Body of pancreas (tissue), 4 donors: ENCODE data around the gene MID1. TPM values are rescaled to one million over a fixed set of nuclear protein-coding genes. Genes with fewer than 3 reads are reported as not detected.

ENCODE experiments used
- ATAC-seq: fragments of 150-250 bp; one replicate; pipeline ENCODE4 v1.9.1; 2016
- DNase-seq, 4 donors: peaks; one replicate each; pipeline ENCODE4 v3.0.0-alpha.2; 2019
- H3K27ac ChIP-seq, 4 donors: fragments of 200-600 bp; sonication (generic); 1 replicate in 3 of 4; 2 replicates in 1 of 4; pipeline versions ENCODE4 v1.5.1 to v1.6.1; 2016 to 2019; ENCODE audit warnings: mild to moderate bottlenecking in 1 of 4, mixed read lengths in 1 of 4, moderate library complexity in 1 of 4
- H3K27me3 ChIP-seq, 2 donors: fragments of 200-600 bp; sonication (generic); one replicate each; pipeline ENCODE4 v1.6.0; 2016; ENCODE audit warnings: mild to moderate bottlenecking in 1 of 2
- H3K36me3 ChIP-seq, 2 donors: fragments of 200-600 bp; sonication (generic); replicated peaks in 1 of 2; 2 replicates each; pipeline ENCODE4 v1.5.1; 2016; ENCODE audit warnings: low read depth in 2 of 2; ENCODE audit not compliant: insufficient read depth in 1 of 2
- H3K4me1 ChIP-seq: fragments of 200-600 bp; sonication (generic); one replicate; pipeline ENCODE4 v1.6.0; 2016
- H3K4me3 ChIP-seq, 2 donors: fragments of 200-600 bp; sonication (generic); 1 replicate in 1 of 2; 2 replicates in 1 of 2; pipeline ENCODE4 v1.5.1; 2016 to 2019
- H3K9me3 ChIP-seq, 3 donors: fragments of 200-600 bp; sonication (generic); 1 replicate in 2 of 3; 2 replicates in 1 of 3; pipeline ENCODE4 v1.5.1; 2016
- CTCF ChIP-seq, 7 experiments: fragments of 450-650 bp in 4 of 7; fragments of 200-600 bp in 3 of 7; sonication (generic) in 3 of 7; IDR thresholded peaks; one replicate each; pipeline ENCODE4 v1.5.1; 2016 to 2019; ENCODE audit warnings: antibody characterized with exemption in 7 of 7
- POLR2A ChIP-seq, 3 donors: fragments of 450-650 bp; IDR thresholded peaks; one replicate each; pipeline ENCODE4 v1.6.1; 2016; ENCODE audit warnings: antibody characterized with exemption in 3 of 3, mild to moderate bottlenecking in 2 of 3
- WGBS, 2 donors: methylation state at CpG; one replicate each; pipeline ENCODE4 v1.1.5; 2017; 5-methylcytosine and 5-hydroxymethylcytosine counted together
- intact Hi-C: fragments of 100-400 bp; cut with DNase I; formaldehyde crosslinking; loops from one replicate; pipeline ENCODE4 v1.15.1; 2023
- total RNA-seq, 2 donors: library from RNA; depleted of rRNA; stranded (reverse); fragments of >200 nt; gene quantifications; one replicate each; pipeline ENCODE4 v1.1.0, GENCODE V29; 2016

The MID1 gene
- total RNA-seq, 2 donors from 2014 or later: 4.9 to 7.3 TPM

GRCh38 chrX:10477525-10477924 lies 142.9 kb downstream of the MID1 start:
- no peak overlapping the region for H3K27ac ChIP-seq
- intact Hi-C loops: no loop called here
- 75 to 77% methylated on average over 3 of the region's 3 CpGs for WGBS, 2 donors

GRCh38 chrX:10474913-10475568 lies 145.3 kb downstream of the MID1 start:
- Histone ChIP-seq H3K27me3 (no peaks in the 10 kb centered on the region), H3K4me3 (no peak overlapping the region), H3K4me1 (no peaks in the 10 kb centered on the region), H3K36me3 (no peaks in the 10 kb centered on the region), H3K9me3 (no peaks in the 10 kb centered on the region), H3K27ac (no peak overlapping the region)
- ATAC-seq: no peak
- DNase-seq: no peak
- TF ChIP-seq POLR2A (IDR thresholded peaks at IDR 0.05): no peak
- intact Hi-C loops: no loop called here
- WGBS, 2 donors: 70 to 73% methylated on average over 6 of the region's 6 CpGs

More at GRCh38 chrX:10477525-10477924, 142.9 kb downstream of the MID1 start:
- TF ChIP-seq CTCF (IDR thresholded peaks at IDR 0.05) (no peak), POLR2A (IDR thresholded peaks at IDR 0.05) (no peak)
- Histone ChIP-seq H3K4me1 (peaks cover 2% of the 10 kb centered on the region), H3K36me3 (no peaks in the 10 kb centered on the region), H3K4me3 (no peak overlapping the region), H3K9me3 (no peaks in the 10 kb centered on the region), H3K27me3 (no peaks in the 10 kb centered on the region)
- ATAC-seq (no peak), DNase-seq (no peak)

DNA sequence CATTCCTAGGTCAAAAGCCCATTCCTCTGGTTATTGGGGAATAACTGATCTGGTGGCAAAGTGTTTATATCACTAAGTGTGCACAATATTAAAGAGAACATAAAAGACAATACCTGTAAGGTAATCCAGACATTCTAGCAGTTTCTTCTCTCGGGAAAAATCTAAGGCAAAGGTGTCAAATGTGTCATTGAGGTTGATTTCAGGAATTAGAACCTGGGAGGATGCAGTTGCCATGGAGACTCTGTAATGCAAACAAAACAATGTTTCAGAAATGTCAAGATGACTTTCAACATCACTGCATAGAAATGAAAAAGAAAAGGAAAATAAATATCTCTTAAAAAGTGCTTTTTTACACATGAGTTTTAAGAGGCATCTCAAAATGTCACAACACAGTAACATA lies 145.9 kb downstream of the MID1 start:
- Histone ChIP-seq H3K27me3 (no peaks in the 10 kb centered on the region), H3K36me3 (no peaks in the 10 kb centered on the region), H3K4me3 (no peak overlapping the region), H3K4me1 (no peaks in the 10 kb centered on the region), H3K27ac (no peak overlapping the region), H3K9me3 (no peaks in the 10 kb centered on the region)
- ATAC-seq (no peak), DNase-seq (no peak)
- TF ChIP-seq POLR2A (IDR thresholded peaks at IDR 0.05): no peak
- no peak for TF ChIP-seq CTCF (IDR thresholded peaks at IDR 0.05)
- WGBS, 2 donors: 44 to 75% methylated on average over 1 of the region's 1 CpG
- intact Hi-C loops: no loop called here

DNA sequence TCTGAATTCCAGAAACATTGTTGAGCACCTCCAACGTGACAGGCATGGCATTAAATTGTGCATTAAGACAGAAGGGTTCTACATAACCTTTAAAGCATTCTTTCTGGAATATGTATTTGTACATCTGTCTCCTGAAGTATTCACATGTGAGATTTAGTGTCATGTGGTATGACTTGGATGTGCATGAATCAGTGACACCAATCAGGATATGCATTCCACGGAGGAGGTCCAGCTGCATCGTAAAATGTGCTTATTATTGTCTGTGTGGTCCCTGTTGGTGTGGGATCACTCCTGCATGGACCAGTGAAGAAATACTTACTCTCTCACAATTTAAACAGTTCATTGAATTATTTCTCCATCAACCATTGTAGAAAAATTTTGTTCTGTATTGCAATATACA lies 149.0 kb downstream of the MID1 start:
- no peak overlapping the region for H3K4me3 ChIP-seq
- intact Hi-C loops: no loop called here
- TF ChIP-seq CTCF (IDR thresholded peaks at IDR 0.05) (no peak), POLR2A (IDR thresholded peaks at IDR 0.05) (no peak)
- H3K4me1 ChIP-seq: no peaks in the 10 kb centered on the region
- no peak overlapping the region for H3K27ac ChIP-seq
- DNase-seq (no peak), ATAC-seq (no peak)
- 92 to 95% methylated on average over 3 of the region's 3 CpGs for WGBS, 2 donors
- no peaks in the 10 kb centered on the region for H3K36me3 ChIP-seq
- no peaks in the 10 kb centered on the region for H3K9me3 ChIP-seq
- no peaks in the 10 kb centered on the region for H3K27me3 ChIP-seq

GRCh38 chrX:10470009-10470408 lies 150.4 kb downstream of the MID1 start:
- intact Hi-C loops: no loop called here
- Histone ChIP-seq H3K4me1 (no peaks in the 10 kb centered on the region), H3K36me3 (no peaks in the 10 kb centered on the region), H3K27me3 (no peaks in the 10 kb centered on the region), H3K27ac (no peak overlapping the region), H3K9me3 (no peaks in the 10 kb centered on the region), H3K4me3 (no peak overlapping the region)
- ATAC-seq (no peak), DNase-seq (no peak)
- TF ChIP-seq CTCF (IDR thresholded peaks at IDR 0.05): no peak
- TF ChIP-seq POLR2A (IDR thresholded peaks at IDR 0.05): no peak
